H9 (cell line): ENCODE data around the gene AATF. TPM values are rescaled to one million over a fixed set of nuclear protein-coding genes. Genes with fewer than 3 reads are reported as not detected.

Experiments used
- DNase-seq: peaks from one replicate; pipeline ENCODE4 v3.0.0-alpha.2; 2017
- H2AFZ ChIP-seq: one replicate; pipeline ENCODE4 v1.6.1; 2013; ENCODE audit warnings: mild to moderate bottlenecking, low read length, control low read depth, moderate library complexity
- H2AK5ac ChIP-seq: 2 replicates; pipeline ENCODE4 v1.6.1; 2013; ENCODE audit warnings: low read length, control low read depth, mixed read lengths; ENCODE audit not compliant: insufficient read length
- H2BK120ac ChIP-seq: one replicate; pipeline ENCODE4 v1.6.1; 2013; ENCODE audit warnings: low read depth, mild to moderate bottlenecking, low read length, control low read depth, inconsistent platforms; ENCODE audit not compliant: poor library complexity, severe bottlenecking
- H2BK12ac ChIP-seq: 2 replicates; pipeline ENCODE4 v1.6.1; 2013; ENCODE audit warnings: low read length, control low read depth, mixed read lengths, low read depth; ENCODE audit not compliant: insufficient read length
- H2BK15ac ChIP-seq: 2 replicates; pipeline ENCODE4 v1.6.1; 2013; ENCODE audit warnings: low read depth, low read length, control low read depth
- H2BK20ac ChIP-seq: one replicate; pipeline ENCODE4 v1.6.1; 2013; ENCODE audit warnings: low read depth, mild to moderate bottlenecking, low read length, control low read depth, inconsistent platforms; ENCODE audit not compliant: poor library complexity, severe bottlenecking
- H2BK5ac ChIP-seq: 2 replicates; pipeline ENCODE4 v1.6.1; 2013; ENCODE audit warnings: low read length, control low read depth, mixed read lengths; ENCODE audit not compliant: insufficient read length
- H3K14ac ChIP-seq: 2 replicates; pipeline ENCODE4 v1.6.1; 2013; ENCODE audit warnings: low read length, control low read depth; ENCODE audit not compliant: insufficient read depth
- H3K18ac ChIP-seq: 2 replicates; pipeline ENCODE4 v1.6.1; 2013; ENCODE audit warnings: low read depth, mild to moderate bottlenecking, mixed read lengths, low read length, control low read depth; ENCODE audit not compliant: insufficient read length
- H3K23ac ChIP-seq: 2 replicates; pipeline ENCODE4 v1.6.1; 2013; ENCODE audit warnings: low read length, control low read depth, mixed read lengths, low read depth; ENCODE audit not compliant: insufficient read length
- H3K23me2 ChIP-seq: 2 replicates; pipeline ENCODE4 v1.6.1; 2013; ENCODE audit warnings: low read depth, mild to moderate bottlenecking, mixed read lengths, low read length, control low read depth; ENCODE audit not compliant: insufficient read length, poor library complexity, severe bottlenecking
- H3K27ac ChIP-seq: 2 replicates; pipeline ENCODE4 v1.5.1; 2013; ENCODE audit warnings: low read length, control low read depth, mixed read lengths, low read depth; ENCODE audit not compliant: insufficient read length
- H3K27me3 ChIP-seq: 2 replicates; pipeline ENCODE4 v1.6.1; 2013; ENCODE audit warnings: low read length, control low read depth, inconsistent platforms; ENCODE audit not compliant: insufficient read depth
- H3K4ac ChIP-seq: 2 replicates; pipeline ENCODE4 v1.6.1; 2013; ENCODE audit warnings: low read depth, mild to moderate bottlenecking, control low read depth, inconsistent platforms, low read length, moderate library complexity
- H3K4me1 ChIP-seq: 2 replicates; pipeline ENCODE4 v1.6.1; 2013; ENCODE audit warnings: low read length, control low read depth, inconsistent platforms; ENCODE audit not compliant: insufficient read depth
- H3K4me2 ChIP-seq: 2 replicates; pipeline ENCODE4 v1.6.1; 2013; ENCODE audit warnings: low read length, control low read depth, mixed read lengths; ENCODE audit not compliant: insufficient read length, insufficient read depth
- H3K56ac ChIP-seq: 2 replicates; pipeline ENCODE4 v1.6.1; 2013; ENCODE audit warnings: low read depth, mild to moderate bottlenecking, mixed read lengths, low read length, control low read depth; ENCODE audit not compliant: insufficient read length
- H3K79me1 ChIP-seq: 2 replicates; pipeline ENCODE4 v1.6.1; 2013; ENCODE audit warnings: low read depth, mild to moderate bottlenecking, moderate library complexity, low read length, control low read depth, inconsistent platforms; ENCODE audit not compliant: insufficient read depth, poor library complexity, severe bottlenecking
- H3K79me2 ChIP-seq: 2 replicates; pipeline ENCODE4 v1.6.1; 2013; ENCODE audit warnings: low read length, control low read depth, inconsistent platforms; ENCODE audit not compliant: insufficient read depth
- H3K9ac ChIP-seq: 2 replicates; pipeline ENCODE4 v1.6.1; 2013; ENCODE audit warnings: low read length, control low read depth, mixed read lengths; ENCODE audit not compliant: insufficient read length; ENCODE audit errors: extremely low read depth
- H3K9me3 ChIP-seq: one replicate; pipeline ENCODE4 v1.6.1; 2013; ENCODE audit warnings: low read depth, low read length, inconsistent platforms; ENCODE audit not compliant: control insufficient read depth
- H3T11ph ChIP-seq: one replicate; pipeline ENCODE4 v1.6.1; 2013; ENCODE audit warnings: mild to moderate bottlenecking, low read length, control low read depth, inconsistent platforms
- H4K20me1 ChIP-seq: one replicate; pipeline ENCODE4 v1.6.1; 2013; ENCODE audit not compliant: control insufficient read depth, insufficient read length, insufficient read depth
- H4K5ac ChIP-seq: 2 replicates; pipeline ENCODE4 v1.6.1; 2013; ENCODE audit warnings: low read depth, mild to moderate bottlenecking, mixed read lengths, low read length, control low read depth; ENCODE audit not compliant: insufficient read length
- H4K8ac ChIP-seq: replicated peaks from 2 replicates; pipeline ENCODE4 v1.6.1; 2013; ENCODE audit warnings: low read length, control low read depth, mixed read lengths, low read depth; ENCODE audit not compliant: insufficient read length
- H4K91ac ChIP-seq: 2 replicates; pipeline ENCODE4 v1.6.1; 2013; ENCODE audit warnings: low read depth, mild to moderate bottlenecking, moderate library complexity, mixed read lengths, low read length, control low read depth; ENCODE audit not compliant: insufficient read length
- H3K27ac Mint-ChIP-seq, 3 experiments: 2 replicates in 2 of 3; 3 replicates in 1 of 3; pipeline ENCODE4 v1.8.0; 2020 to 2021; ENCODE audit warnings: mixed read lengths in 3 of 3, mild to moderate bottlenecking in 1 of 3, moderate library complexity in 1 of 3
- H3K27me3 Mint-ChIP-seq: 2 replicates; pipeline ENCODE4 v1.8.0; 2021; ENCODE audit warnings: low read depth, mild to moderate bottlenecking, moderate library complexity, mixed read lengths
- H3K36me3 Mint-ChIP-seq, 3 experiments: 2 replicates in 2 of 3; 3 replicates in 1 of 3; pipeline ENCODE4 v1.8.0; 2020 to 2021; ENCODE audit warnings: low read depth in 3 of 3, mixed read lengths in 3 of 3; ENCODE audit not compliant: insufficient read depth in 1 of 3
- H3K4me1 Mint-ChIP-seq, 2 experiments: 2 replicates each; pipeline ENCODE4 v1.8.0; 2020; ENCODE audit warnings: mixed read lengths in 2 of 2
- H3K4me3 Mint-ChIP-seq, 2 experiments: 2 replicates in 1 of 2; 3 replicates in 1 of 2; pipeline ENCODE4 v1.8.0; 2020 to 2021; ENCODE audit warnings: mild to moderate bottlenecking in 2 of 2, mixed read lengths in 2 of 2, moderate library complexity in 1 of 2
- H3K9me3 Mint-ChIP-seq, 2 experiments: 2 replicates in 1 of 2; 3 replicates in 1 of 2; pipeline ENCODE4 v1.8.0; 2020; ENCODE audit warnings: mild to moderate bottlenecking in 2 of 2, mixed read lengths in 2 of 2, moderate library complexity in 1 of 2
- CTCF ChIP-seq: fragments of 200-600 bp; sonication (generic); conservative IDR thresholded peaks from 3 replicates; pipeline ENCODE4 v1.8.0; 2021; ENCODE audit warnings: antibody characterized with exemption, mild to moderate bottlenecking
- WGBS: extraction: QIAGEN DNeasy Blood & Tissue Kit; methylation state at CpG from one replicate; pipeline ENCODE4 v1.1.7; 2013; ENCODE audit warnings: missing lambda C conversion rate, low lambda C conversion rate, mixed read lengths; ENCODE audit not compliant: insufficient read length; ENCODE audit errors: extremely low coverage; 5-methylcytosine and 5-hydroxymethylcytosine counted together
- total RNA-seq: library from RNA; stranded (reverse); gene quantifications from 2 replicates; pipeline ENCODE4 v1.2.1, GENCODE V29; 2021

AATF gene
- total RNA-seq, 1 experiment from 2014 or later = 69.6 TPM

GRCh38 chr17:37051381-37051780 is 102.6 kb downstream of the AATF start:
- Histone ChIP-seq H2BK20ac (no peak overlapping the region), H4K5ac (no peak overlapping the region), H3K27ac (no peak overlapping the region), H4K20me1 (no peaks in the 10 kb centered on the region), H3K14ac (no peak overlapping the region), H3K4me1 (peaks cover 6% of the 10 kb centered on the region), H3K79me1 (no peaks in the 10 kb centered on the region), H3K23me2 (no peaks in the 10 kb centered on the region), H3T11ph (no peak overlapping the region), H3K4ac (no peak overlapping the region), H3K27me3 (no peaks in the 10 kb centered on the region), H3K9me3 (no peaks in the 10 kb centered on the region), H2BK5ac (no peak overlapping the region), H3K9ac (no peak overlapping the region), H2BK12ac (no peak overlapping the region), H3K23ac (no peak overlapping the region), H2AFZ (no peak overlapping the region), H3K4me2 (no peak overlapping the region), H2BK120ac (no peak overlapping the region), H3K18ac (no peak overlapping the region), H2BK15ac (no peak overlapping the region), H4K8ac (no peak overlapping the region), H4K91ac (no peak overlapping the region), H2AK5ac (no peak overlapping the region), H3K79me2 (no peaks in the 10 kb centered on the region), H3K56ac (no peak overlapping the region)
- H3K4me3 Mint-ChIP-seq = no peak overlapping the region
- no peaks in the 10 kb centered on the region; the same call in 1 of the 2 replicates for H3K27me3 Mint-ChIP-seq
- H3K4me1 Mint-ChIP-seq = peaks cover 45 to 46% of the 10 kb centered on the region in 2 experiments
- peaks cover 0 to 16% (median 16%) of the 10 kb centered on the region in 3 experiments; a peak in 4 of 7 replicates for H3K36me3 Mint-ChIP-seq
- no CpG with 5 or more reads among the region's 5 CpGs for WGBS
- no peak for DNase-seq
- H3K9me3 Mint-ChIP-seq = no peaks in the 10 kb centered on the region; a peak in 1 of 5 replicates
- no peak for TF ChIP-seq CTCF
- peak overlapping the region in 2 of 3 experiments; percentile 70 to 86; a peak in 3 of 7 replicates for H3K27ac Mint-ChIP-seq
